ENCODE measurements around the gene SPG7.

SPG7 gene

GRCh38 chr16:89522287-89522686 is 14.1 kb downstream of the SPG7 start:
- DNase-seq, result no peak

GRCh38 chr16:89523680-89524344 is 15.6 kb downstream of the SPG7 start:
- no peak for DNase-seq

DNA sequence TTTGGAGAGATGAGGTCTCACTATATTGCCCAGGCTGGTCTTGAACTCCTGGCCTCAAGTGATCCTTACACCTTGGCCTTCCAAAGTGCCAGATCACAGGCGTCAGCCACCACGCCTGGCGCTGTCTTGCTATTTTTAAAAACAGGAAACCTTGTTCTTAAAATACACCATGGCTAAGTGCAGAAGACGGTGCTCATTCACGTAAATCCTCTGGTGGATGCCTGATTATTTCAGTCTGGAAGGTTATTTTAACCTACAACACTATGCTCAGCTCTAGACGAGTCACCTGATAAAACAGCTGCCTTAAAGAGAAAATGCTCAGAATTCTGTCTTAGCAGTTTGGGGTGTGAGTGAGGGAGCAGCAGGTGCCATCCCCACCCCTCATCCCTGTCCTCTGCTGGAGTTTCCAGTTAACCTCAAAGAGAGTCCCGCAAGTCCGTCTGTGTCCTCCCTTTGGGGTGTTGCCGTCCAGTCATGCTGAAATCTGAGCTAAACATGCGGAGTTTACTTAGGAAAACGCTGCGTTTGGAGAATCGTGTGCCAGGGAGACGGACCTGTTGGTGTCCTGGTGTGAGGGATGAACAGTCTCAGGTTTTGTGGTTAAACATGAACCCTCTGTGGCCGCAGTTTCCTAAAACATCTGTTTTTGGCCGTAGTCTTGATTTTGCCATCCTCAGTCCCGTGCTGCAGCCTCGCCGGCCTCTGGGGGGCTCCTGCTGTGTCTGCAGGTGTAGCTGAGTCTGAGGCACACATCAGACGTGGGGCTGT is 17.1 kb downstream of the SPG7 start:
- no peak for DNase-seq

GRCh38 chr16:89529097-89529496 is 20.9 kb downstream of the SPG7 start:
- no peak for DNase-seq

- no peak for DNase-seq
These were observed 22.5 kb downstream of the SPG7 start for GRCh38 chr16:89530401-89531381.

DNA sequence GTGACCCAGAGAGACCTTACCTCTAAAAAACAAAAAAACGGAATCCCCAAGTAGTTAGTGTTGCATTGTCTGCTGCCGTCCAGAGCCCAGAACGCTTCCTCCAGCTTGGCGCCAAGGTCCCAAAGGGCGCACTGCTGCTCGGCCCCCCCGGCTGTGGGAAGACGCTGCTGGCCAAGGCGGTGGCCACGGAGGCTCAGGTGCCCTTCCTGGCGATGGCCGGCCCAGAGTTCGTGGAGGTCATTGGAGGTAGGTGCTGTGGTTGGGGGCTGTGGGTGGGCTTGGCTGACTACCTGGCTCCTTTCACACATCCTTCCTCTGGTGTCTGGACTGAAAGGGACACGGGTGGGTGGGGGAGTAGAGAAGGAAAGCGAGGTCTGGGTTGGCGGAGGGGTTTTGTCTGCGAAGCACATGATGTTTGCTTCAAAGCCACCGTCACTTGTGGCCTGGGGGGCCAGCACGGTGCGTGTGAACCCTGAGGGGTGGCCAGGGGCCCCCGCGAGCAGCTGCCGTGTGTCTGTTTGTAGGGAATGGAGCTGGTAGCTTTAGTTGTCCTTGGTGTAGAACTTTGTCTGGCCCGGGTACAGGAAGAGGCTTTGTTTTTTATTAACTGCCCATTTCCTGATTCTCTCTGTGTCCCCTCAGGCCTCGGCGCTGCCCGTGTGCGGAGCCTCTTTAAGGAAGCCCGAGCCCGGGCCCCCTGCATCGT is 23.8 kb downstream of the SPG7 start:
- no peak for DNase-seq

GRCh38 chr16:89534252-89534756 is 26.1 kb downstream of the SPG7 start:
- DNase-seq, result no peak

- no peak for DNase-seq
These were observed 28.2 kb downstream of the SPG7 start for GRCh38 chr16:89536371-89536770.

- DNase-seq, result no peak
These were observed 28.8 kb downstream of the SPG7 start for GRCh38 chr16:89536886-89537548.

GRCh38 chr16:89537549-89537925 is 29.3 kb downstream of the SPG7 start:
- no peak for DNase-seq

DNA sequence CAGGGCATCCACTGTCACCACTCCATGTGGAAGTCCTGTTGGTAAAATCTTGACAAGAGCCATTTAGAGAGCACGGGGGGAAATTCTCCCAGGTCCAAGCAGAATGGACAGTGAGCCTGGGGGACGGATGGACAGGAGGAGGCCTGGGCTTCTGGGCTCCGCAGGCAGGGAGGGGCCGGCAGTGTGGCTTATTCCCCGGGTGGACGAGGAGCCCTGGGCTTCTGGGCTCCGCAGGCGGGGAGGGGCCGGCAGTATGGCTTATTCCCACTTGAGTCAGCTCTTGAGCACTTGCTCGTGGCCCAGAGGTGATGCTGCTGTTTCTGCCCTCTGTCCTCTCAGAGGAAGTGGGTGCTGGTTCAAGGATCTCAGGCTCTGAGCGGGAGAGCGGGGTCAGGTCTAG is 30.1 kb downstream of the SPG7 start:
- DNase-seq, result no peak

DNA sequence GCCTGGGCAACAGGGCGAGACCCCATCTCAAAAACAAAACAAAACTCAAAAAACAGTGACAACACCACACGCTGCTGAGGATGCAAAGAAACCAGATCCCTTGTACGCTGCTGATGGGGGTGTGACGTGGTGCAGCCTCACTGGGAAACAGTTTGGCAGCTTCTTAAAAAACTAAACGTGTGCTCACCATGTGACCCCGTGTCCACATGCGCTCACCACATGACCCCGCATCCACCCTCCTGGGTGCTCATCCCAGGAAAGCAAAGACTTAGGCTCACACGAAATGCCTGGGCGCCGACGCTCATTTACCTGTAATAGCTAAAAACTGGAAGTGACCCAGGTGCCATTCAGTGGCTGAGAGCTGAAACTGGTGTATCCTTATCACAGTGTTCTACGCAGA is 32.4 kb downstream of the SPG7 start:
- no peak for DNase-seq

DNA sequence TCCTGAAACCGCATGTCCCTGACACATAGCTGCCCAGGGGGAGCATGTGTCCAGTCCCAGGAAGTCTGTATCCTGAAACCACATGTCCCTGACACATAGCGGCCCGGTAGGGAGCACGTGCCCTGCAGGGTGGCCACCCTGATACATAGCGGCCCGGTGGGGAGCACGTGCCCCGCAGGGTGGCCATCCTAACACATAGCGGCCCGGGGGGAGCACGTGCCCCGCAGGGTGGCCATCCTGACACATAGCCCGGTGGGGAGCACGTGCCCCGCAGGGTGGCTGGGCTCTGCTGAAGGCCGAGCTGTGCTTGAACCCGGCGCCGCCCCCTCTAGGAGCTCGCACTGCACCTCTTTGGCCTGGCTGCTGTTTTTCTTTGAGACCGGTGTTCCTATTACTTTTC is 33.6 kb downstream of the SPG7 start:
- DNase-seq, result no peak

- DNase-seq, result no peak
These were observed 35.9 kb downstream of the SPG7 start for GRCh38 chr16:89544113-89544512.

GRCh38 chr16:89544713-89545043 is 36.5 kb downstream of the SPG7 start:
- no peak for DNase-seq

GRCh38 chr16:89545044-89545830 is 37.0 kb downstream of the SPG7 start:
- no peak for DNase-seq

GRCh38 chr16:89545831-89546574 is 37.8 kb downstream of the SPG7 start:
- DNase-seq, result no peak

- DNase-seq, result no peak
These were observed 38.6 kb downstream of the SPG7 start for GRCh38 chr16:89546781-89547180.

DNA sequence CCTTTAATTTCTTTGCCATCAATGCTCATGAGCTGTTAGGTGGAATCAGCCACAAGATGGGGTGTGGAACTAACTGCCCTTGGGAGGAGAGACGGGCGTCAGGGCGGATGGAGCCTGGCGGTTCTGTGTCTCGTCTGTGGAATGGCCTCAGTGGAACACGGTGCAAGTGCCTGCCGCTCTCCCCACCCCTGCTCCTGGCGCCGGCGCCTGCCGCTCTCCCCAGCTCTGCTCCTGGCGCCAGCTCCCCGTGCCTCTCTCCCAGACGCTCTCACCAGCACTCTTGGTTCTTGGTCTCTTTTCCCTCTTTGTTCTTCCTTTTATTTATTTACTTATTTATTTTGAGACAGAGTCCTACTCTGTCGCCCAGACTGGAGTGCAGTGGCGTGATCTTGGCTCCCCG is 39.1 kb downstream of the SPG7 start:
- no peak for DNase-seq

DNA sequence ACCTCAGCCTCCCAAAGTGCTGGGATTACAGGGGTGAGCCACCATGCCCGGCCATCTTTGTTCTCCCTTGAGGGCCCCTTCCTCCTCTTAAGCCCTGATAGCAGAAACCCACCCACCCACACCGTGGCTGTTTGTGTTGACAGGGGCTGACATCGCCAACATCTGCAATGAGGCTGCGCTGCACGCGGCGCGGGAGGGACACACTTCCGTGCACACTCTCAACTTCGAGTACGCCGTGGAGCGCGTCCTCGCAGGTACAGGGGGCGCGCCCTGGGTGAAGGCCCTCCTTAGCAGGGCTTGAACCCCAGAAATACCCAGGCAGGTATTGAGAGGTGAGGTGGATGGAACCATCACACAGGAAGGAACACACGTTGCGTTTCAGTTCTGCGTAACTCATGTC is 39.7 kb downstream of the SPG7 start:
- no peak for DNase-seq

Measured in fibroblast of upper back skin (primary cell).